Fibroblast of lung (primary cell): ENCODE measurements around the gene CTSE. TPM values are rescaled to one million over a fixed set of nuclear protein-coding genes. Genes with fewer than 3 reads are reported as not detected.

Experiments used
- DNase-seq, 2 donors: peaks; one replicate each; pipeline versions ENCODE4 v3.0.0 to v3.0.0-alpha.2; 2010; ENCODE audit warnings: low read depth in 2 of 2
- H2AFZ ChIP-seq: 2 replicates; pipeline ENCODE4 v1.5.1; 2012; ENCODE audit warnings: low read length, control low read depth, inconsistent platforms
- H3K27ac ChIP-seq: 2 replicates; pipeline ENCODE4 v1.5.1; 2011; ENCODE audit warnings: low read length, control low read depth; ENCODE audit not compliant: insufficient read depth
- H3K27me3 ChIP-seq: 2 replicates; pipeline ENCODE4 v1.5.1; 2011; ENCODE audit warnings: mild to moderate bottlenecking, low read length; ENCODE audit not compliant: control insufficient read depth, insufficient read depth
- H3K36me3 ChIP-seq: 2 replicates; pipeline ENCODE4 v1.5.1; 2011; ENCODE audit warnings: low read length; ENCODE audit not compliant: control insufficient read depth, insufficient read depth
- H3K4me1 ChIP-seq: 2 replicates; pipeline ENCODE4 v1.5.1; 2011; ENCODE audit warnings: low read length; ENCODE audit not compliant: control insufficient read depth, insufficient read depth; ENCODE audit errors: extremely low read depth
- H3K4me2 ChIP-seq: 2 replicates; pipeline ENCODE4 v1.5.1; 2011; ENCODE audit warnings: low read length, control low read depth; ENCODE audit not compliant: insufficient read depth; ENCODE audit errors: extremely low read depth
- H3K4me3 ChIP-seq, 4 experiments: fragments of 200-600 bp in 1 of 4; sonication (generic) in 1 of 4; replicated peaks in 1 of 4; 2 replicates each; pipeline ENCODE4 v1.5.1; 2011 to 2016; ENCODE audit warnings: low read length in 4 of 4, low read depth in 3 of 4, mild to moderate bottlenecking in 3 of 4, control low read depth in 2 of 4, inconsistent platforms in 1 of 4, mixed read lengths in 1 of 4; ENCODE audit not compliant: insufficient read depth in 1 of 4; ENCODE audit errors: control extremely low read depth in 1 of 4
- H3K79me2 ChIP-seq: 2 replicates; pipeline ENCODE4 v1.5.1; 2012; ENCODE audit warnings: mild to moderate bottlenecking, low read length, inconsistent platforms; ENCODE audit not compliant: control insufficient read depth, insufficient read depth
- H3K9ac ChIP-seq: 2 replicates; pipeline ENCODE4 v1.5.1; 2011; ENCODE audit warnings: mild to moderate bottlenecking, low read length, control low read depth; ENCODE audit not compliant: insufficient read depth
- H3K9me3 ChIP-seq: 2 replicates; pipeline ENCODE4 v1.5.1; 2012; ENCODE audit warnings: low read depth, low read length; ENCODE audit not compliant: control insufficient read depth, insufficient read depth
- H4K20me1 ChIP-seq: 2 replicates; pipeline ENCODE4 v1.5.1; 2011; ENCODE audit warnings: low read length; ENCODE audit not compliant: control insufficient read depth, insufficient read depth; ENCODE audit errors: extremely low read depth
- CTCF ChIP-seq, 2 donors: IDR thresholded peaks in 1 of 2; conservative IDR thresholded peaks in 1 of 2; 1 replicate in 1 of 2; 2 replicates in 1 of 2; pipeline ENCODE4 v1.5.1; 2011 to 2012; ENCODE audit warnings: low read length in 2 of 2, control low read depth in 1 of 2, inconsistent platforms in 1 of 2, low read depth in 1 of 2, mild to moderate bottlenecking in 1 of 2
- EZH2 ChIP-seq: IDR thresholded peaks from 2 replicates; pipeline ENCODE4 v1.5.1; 2012; ENCODE audit warnings: low read length, control low read depth, mild to moderate bottlenecking; ENCODE audit errors: missing control alignments
- polyA plus RNA-seq, 2 donors: library from polyadenylated mRNA; depleted of rRNA in 1 of 2; stranded (reverse) in 1 of 2; unstranded in 1 of 2; fragments of >200 nt; gene quantifications; 2 replicates each; pipeline ENCODE4 v1.2.1, GENCODE V29; 2011 to 2012; ENCODE audit warnings: missing spikeins in 1 of 2
- total RNA-seq: library from RNA; depleted of rRNA; stranded (reverse); fragments of >200 nt; gene quantifications from 2 replicates; pipeline ENCODE4 v1.2.1, GENCODE V29; 2014

The CTSE gene
- total and polyA plus RNA-seq, 2 donors (not counting 1 experiment from before 2014, with no cell fraction given): not detected

- H3K27me3 ChIP-seq: no peaks in the 10 kb centered on the region
- no peak for DNase-seq
- no peaks in the 10 kb centered on the region for H4K20me1 ChIP-seq
- no peak overlapping the region for H3K9ac ChIP-seq
- TF ChIP-seq CTCF (conservative IDR thresholded peaks at IDR 0.05 in 1 of 2, IDR thresholded peaks at IDR 0.05 in 1 of 2; ENCODE audit: low read depth in 1 of 2, low read length in 2 of 2): no peak
- no peak for TF ChIP-seq EZH2
- no peaks in the 10 kb centered on the region for H3K4me1 ChIP-seq
- H3K9me3 ChIP-seq: no peaks in the 10 kb centered on the region
- H3K4me2 ChIP-seq: no peak overlapping the region
- no peak overlapping the region for H3K27ac ChIP-seq
- no peaks in the 10 kb centered on the region for H3K36me3 ChIP-seq
- no peak overlapping the region for H3K4me3 ChIP-seq
- H2AFZ ChIP-seq: no peak overlapping the region
- no peaks in the 10 kb centered on the region for H3K79me2 ChIP-seq
Observed at GRCh38 chr1:206021008-206021625, 2.6 kb downstream of the CTSE start.

GRCh38 chr1:206020393-206021007 is 3.2 kb downstream of the CTSE start:
- TF ChIP-seq CTCF (conservative IDR thresholded peaks at IDR 0.05 in 1 of 2, IDR thresholded peaks at IDR 0.05 in 1 of 2; ENCODE audit: low read depth in 1 of 2, low read length in 2 of 2) (no peak), EZH2 (no peak)
- Histone ChIP-seq H3K36me3 (no peaks in the 10 kb centered on the region), H3K79me2 (no peaks in the 10 kb centered on the region), H3K9ac (no peak overlapping the region), H3K4me3 (no peak overlapping the region), H3K27ac (no peak overlapping the region), H3K9me3 (no peaks in the 10 kb centered on the region), H3K4me1 (no peaks in the 10 kb centered on the region), H3K27me3 (no peaks in the 10 kb centered on the region), H2AFZ (no peak overlapping the region), H3K4me2 (no peak overlapping the region), H4K20me1 (no peaks in the 10 kb centered on the region)
- no peak for DNase-seq

GRCh38 chr1:206015071-206015470 is 8.6 kb downstream of the CTSE start:
- Histone ChIP-seq H3K36me3 (no peaks in the 10 kb centered on the region), H3K9ac (no peak overlapping the region), H3K27me3 (peaks cover 15% of the 10 kb centered on the region), H3K9me3 (no peaks in the 10 kb centered on the region), H3K4me1 (no peaks in the 10 kb centered on the region), H3K27ac (no peak overlapping the region), H3K4me2 (no peak overlapping the region), H3K79me2 (no peaks in the 10 kb centered on the region), H2AFZ (no peak overlapping the region), H3K4me3 (no peak overlapping the region), H4K20me1 (no peaks in the 10 kb centered on the region)
- TF ChIP-seq CTCF (conservative IDR thresholded peaks at IDR 0.05 in 1 of 2, IDR thresholded peaks at IDR 0.05 in 1 of 2; ENCODE audit: low read depth in 1 of 2, low read length in 2 of 2) (no peak), EZH2 (no peak)
- DNase-seq: no peak
